NCI-H1105 (cell line): ENCODE results near the gene MPDZ.

Source experiments
- DNase-seq: peaks from one replicate; lab custom pipeline; 2025; lab: John Stamatoyannopoulos, UW

The MPDZ gene

GRCh38 chr9:13186091-13186490, 93.4 kb downstream of the MPDZ start:
- DNase-seq = no peak

GRCh38 chr9:13181652-13182051, 97.8 kb downstream of the MPDZ start:
- no peak for DNase-seq

- no peak for DNase-seq
Measured at GRCh38 chr9:13179257-13179656, 100.2 kb downstream of the MPDZ start.

DNA sequence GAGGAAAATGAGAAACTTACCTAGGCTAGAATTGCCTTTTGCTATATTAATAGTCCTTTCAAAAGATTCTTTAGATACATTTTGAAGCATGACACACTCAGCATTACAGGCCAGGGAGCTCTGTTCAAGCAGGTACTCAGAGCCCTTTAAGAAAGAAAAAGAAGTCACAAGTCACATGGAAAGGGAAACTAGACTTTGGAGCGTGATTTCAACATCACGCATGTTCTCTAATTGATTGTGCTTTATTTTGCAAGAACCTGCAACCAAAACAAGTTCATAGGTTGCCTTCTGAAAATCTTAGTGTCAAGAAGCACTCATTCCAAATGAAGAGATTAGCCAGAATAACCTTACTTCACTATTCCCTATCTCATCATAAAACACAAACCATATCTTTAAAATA, 103.8 kb downstream of the MPDZ start:
- no peak for DNase-seq

GRCh38 chr9:13174906-13175639, 104.4 kb downstream of the MPDZ start:
- no peak for DNase-seq

- DNase-seq = no peak
Measured at GRCh38 chr9:13173553-13173952, 105.9 kb downstream of the MPDZ start.

DNA sequence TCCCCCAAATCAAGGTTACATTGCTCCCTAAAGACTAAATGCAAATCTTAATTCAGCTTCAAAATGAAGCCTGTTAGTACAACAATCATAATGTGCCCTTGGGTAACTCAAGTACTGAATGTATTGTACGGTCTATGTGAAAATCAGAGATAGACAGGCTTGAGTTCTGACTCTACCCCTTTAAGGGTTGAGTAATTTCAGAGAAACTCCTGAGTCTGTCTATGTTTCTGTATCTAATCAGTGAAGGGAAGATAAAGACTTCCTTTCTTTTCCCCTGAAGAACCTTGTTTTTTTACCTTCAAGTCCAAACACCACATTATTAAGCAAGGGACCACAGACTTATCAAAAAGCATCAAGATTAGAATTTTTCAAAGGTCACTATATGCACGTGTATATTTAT, 108.2 kb downstream of the MPDZ start:
- no peak for DNase-seq

DNA sequence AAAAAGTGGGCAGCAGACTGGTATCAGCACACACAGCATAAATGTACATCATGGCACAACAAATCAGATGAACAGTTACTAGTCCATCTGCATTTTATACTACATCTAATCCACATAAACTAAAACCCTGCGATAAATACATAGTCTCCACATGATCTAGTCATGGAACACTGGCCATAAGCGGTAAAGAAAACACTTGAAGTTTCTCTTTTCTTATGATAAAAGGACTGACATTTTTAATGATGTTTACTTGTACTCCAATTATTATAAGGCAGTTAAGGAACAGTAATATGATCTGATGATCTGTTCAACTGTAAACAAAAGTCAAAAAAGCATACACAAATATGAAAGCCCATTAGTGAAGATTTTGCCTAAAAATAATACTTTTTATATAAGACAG, 112.5 kb downstream of the MPDZ start:
- DNase-seq = peak; percentile 67

- peak; percentile 71 for DNase-seq
Measured at GRCh38 chr9:13165956-13166355, 113.5 kb downstream of the MPDZ start.

DNA sequence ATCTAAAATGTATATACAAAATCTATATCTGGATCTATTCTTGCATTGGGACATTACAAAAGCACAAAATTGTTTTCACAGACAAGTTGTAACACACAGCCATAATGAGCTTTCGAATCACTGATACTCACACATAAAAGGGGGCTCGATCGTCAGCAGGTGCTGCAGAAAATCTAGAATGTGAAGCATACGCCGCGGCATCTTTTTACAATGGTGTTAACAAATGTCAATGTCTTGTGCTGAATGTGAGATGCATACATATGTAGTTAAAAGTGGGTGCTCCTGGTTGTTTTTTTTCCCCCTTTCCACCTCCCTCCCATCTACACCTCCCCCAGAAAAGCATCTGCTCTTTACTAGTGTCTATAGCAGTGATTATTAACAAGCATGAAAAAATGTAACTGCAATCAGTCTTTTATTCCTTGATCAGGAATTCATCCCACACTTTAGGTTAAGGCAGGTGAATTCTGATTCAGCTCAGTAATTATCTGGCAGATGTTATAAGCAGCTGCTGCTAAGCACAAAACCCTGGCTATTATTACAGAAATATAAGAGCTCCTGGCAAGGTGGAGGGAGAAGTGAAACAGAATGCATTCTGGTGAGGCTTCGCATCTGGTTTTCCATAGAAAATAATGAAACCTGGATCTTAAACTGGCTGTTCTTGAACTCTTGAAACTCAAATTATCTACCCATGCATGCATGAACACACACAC, 114.1 kb downstream of the MPDZ start:
- peak; percentile 92 for DNase-seq

DNA sequence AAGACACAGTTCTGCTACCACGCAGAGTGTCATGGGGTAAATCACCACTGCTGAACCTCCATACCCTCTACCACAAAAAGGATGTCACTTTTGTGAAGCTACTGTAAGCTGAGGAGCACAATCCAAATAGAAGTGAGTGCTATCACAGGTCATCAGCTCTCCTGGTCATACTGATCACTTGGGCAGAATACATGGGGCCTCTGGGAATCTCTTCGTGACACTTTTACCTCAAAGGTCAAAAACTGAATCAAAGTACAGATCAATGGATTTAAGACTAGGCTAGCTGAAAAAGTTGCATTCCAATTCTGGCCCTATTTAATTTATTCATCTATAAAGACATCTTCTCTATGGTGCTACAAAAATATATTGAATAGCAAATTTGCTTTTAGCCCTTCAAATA, 115.5 kb downstream of the MPDZ start:
- DNase-seq = no peak

DNA sequence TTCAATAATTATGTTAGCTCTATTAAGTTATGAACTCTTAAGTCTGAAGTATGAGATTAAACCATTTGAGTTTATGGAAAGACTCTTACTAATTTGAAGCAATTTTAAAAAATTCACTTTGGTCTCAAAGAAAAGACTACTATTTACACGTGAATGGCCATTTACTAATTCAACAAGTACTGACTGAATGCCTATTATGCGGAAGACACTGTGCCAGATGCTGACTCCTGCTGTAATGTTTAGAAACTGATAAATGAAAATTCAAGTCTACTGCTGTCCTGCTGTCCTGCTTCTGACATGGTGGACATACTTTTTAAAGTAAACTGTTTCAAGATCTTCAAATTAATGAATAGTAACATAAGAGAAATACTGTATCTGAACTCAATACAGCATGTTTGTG, 116.2 kb downstream of the MPDZ start:
- DNase-seq = peak; percentile 26

- DNase-seq = no peak
Measured at GRCh38 chr9:13160051-13160450, 119.4 kb downstream of the MPDZ start.

- no peak for DNase-seq
Measured at GRCh38 chr9:13158986-13159385, 120.5 kb downstream of the MPDZ start.

GRCh38 chr9:13151489-13151888, 128.0 kb downstream of the MPDZ start:
- no peak for DNase-seq

DNA sequence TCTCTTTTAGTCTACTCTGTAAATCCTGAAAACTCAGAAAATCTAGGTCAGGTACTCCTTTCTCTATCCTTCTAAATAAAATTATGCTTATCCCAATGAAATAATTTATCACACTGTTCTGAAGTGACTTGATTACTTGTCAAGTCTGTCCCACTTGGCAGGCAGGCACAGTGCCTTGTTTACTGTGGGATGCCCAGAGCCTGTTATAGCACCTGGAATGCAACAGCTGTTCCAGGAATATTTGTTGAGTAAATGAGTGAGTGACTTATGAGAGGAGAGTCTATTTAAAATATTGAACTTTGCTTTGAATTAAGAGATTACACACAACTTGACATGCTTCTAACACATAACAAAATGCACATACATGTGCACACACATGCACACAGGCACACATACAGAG, 130.0 kb downstream of the MPDZ start:
- DNase-seq = peak; percentile 47

DNA sequence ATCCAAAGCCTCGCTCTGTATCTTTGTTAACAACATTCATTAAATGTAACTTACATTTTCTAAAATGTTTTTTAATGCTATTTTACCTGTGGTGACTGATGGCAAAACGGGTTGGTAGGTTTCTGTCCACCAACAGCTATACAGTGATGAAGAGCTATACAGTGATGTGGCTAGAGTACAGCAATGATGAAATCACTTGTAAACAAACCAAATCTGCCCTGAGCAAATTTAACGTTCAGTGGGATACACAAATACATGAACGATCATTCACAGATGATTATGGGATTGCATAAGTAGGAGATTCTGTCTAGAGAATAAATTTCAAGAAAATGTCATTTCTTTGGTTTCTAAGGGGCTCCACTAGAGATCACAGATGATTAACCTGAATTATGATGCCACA, 132.7 kb downstream of the MPDZ start:
- no peak for DNase-seq

DNA sequence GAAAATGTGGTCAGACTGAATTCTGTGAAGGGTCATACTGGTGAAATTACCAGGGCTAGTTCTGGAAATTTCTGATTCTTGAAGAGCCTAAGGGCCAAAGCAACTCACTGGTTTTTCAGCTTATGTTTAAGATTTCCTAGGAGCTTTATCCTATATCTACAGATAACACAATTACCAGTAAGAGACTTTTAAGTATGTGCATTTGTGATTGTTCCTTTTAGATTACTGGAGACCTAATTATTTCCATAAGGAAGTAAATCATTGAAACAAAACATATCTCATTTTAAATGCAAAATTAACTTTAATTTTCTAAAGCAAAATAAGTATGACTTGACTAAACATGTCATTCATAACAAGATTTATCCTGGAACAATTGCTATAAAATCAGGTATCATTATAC, 134.2 kb downstream of the MPDZ start:
- DNase-seq = no peak

GRCh38 chr9:13144166-13144775, 135.2 kb downstream of the MPDZ start:
- no peak for DNase-seq

DNA sequence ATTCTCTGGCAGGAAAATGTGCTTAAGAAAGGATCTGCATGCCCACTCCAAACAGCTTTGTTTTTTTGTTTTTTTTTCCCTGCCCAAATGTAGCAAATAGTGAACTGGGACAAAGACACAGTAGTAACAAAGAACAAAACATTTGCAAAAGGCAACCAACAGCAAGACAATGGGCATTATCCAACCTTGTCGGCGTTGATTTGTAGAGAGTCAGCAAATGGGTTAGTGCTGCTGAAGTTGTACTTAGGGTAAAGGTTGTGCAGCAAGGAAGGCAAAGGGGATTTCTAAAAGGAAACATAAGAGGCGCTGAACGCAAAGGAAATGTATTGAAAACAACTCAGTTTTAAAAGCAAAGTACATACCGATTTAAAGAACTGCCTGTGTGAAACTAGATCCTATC, 136.2 kb downstream of the MPDZ start:
- peak; percentile 30 for DNase-seq

GRCh38 chr9:13142776-13143175, 136.7 kb downstream of the MPDZ start:
- peak; percentile 30 for DNase-seq

DNA sequence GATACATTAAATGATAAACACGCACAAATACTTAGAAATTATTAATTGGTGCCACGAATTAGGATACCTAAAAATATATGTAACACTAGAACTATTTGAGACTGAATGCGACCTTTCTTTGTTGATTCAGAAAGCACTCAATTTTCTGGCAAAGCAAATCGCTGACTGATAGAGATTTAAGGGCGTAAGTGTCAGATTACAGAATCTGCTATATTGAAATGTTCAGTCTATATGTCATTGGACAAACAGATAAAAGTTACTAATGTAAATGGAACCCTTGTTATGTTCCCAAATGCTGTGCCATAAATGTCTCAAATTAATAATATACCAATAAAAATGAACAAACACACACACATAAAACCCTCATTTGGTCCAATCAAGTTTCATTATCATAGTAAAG, 137.9 kb downstream of the MPDZ start:
- DNase-seq = peak; percentile 60

DNA sequence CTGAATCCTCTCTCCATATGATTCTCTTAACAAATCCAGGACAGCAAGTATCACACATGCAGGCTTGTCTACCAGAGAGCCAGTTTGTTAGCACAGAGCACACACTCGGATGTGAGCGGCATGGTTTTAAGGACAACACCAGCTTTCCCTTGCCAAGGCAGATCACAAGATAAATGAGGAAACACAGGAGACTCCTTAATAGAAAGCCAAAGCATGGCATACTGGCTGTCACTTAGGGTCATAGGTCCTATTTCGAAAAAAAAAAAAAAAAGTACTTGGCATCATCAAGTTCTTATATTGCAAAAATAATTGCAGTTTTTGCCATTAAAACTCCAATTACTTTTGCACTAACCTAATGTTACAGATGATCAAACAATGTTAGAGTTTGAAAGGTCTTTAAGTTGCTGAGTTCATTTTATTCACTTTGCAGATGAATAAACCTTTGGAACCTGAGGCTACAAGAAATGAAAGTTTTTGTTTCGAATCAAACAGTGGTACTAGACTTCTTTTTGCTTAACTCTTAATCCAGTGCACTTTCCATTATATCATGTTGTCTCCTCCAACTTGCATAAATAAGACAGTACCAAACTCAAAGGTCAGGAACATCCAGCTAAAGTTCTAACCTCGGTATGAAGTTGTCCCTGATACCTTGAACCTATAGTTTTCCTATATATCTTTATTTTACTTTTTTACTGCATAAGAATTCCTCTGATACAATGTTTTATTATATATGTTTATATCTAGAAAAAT, 138.5 kb downstream of the MPDZ start:
- no peak for DNase-seq
